H9 (cell line): Measurements from ENCODE around the gene MAPK12. TPM values are rescaled to one million over a fixed set of nuclear protein-coding genes. Genes with fewer than 3 reads are reported as not detected.
A peak's percentile ranks its signal among the peaks of the same experiment; 100 is the strongest.

Experiments
- DNase-seq: peaks from one replicate; pipeline ENCODE4 v3.0.0-alpha.2; 2017
- H2AFZ ChIP-seq: one replicate; pipeline ENCODE4 v1.6.1; 2013; ENCODE audit warnings: mild to moderate bottlenecking, low read length, control low read depth, moderate library complexity
- H2AK5ac ChIP-seq: 2 replicates; pipeline ENCODE4 v1.6.1; 2013; ENCODE audit warnings: low read length, control low read depth, mixed read lengths; ENCODE audit not compliant: insufficient read length
- H2BK120ac ChIP-seq: one replicate; pipeline ENCODE4 v1.6.1; 2013; ENCODE audit warnings: low read depth, mild to moderate bottlenecking, low read length, control low read depth, inconsistent platforms; ENCODE audit not compliant: poor library complexity, severe bottlenecking
- H2BK12ac ChIP-seq: 2 replicates; pipeline ENCODE4 v1.6.1; 2013; ENCODE audit warnings: low read length, control low read depth, mixed read lengths, low read depth; ENCODE audit not compliant: insufficient read length
- H2BK15ac ChIP-seq: 2 replicates; pipeline ENCODE4 v1.6.1; 2013; ENCODE audit warnings: low read depth, low read length, control low read depth
- H2BK20ac ChIP-seq: one replicate; pipeline ENCODE4 v1.6.1; 2013; ENCODE audit warnings: low read depth, mild to moderate bottlenecking, low read length, control low read depth, inconsistent platforms; ENCODE audit not compliant: poor library complexity, severe bottlenecking
- H2BK5ac ChIP-seq: 2 replicates; pipeline ENCODE4 v1.6.1; 2013; ENCODE audit warnings: low read length, control low read depth, mixed read lengths; ENCODE audit not compliant: insufficient read length
- H3K14ac ChIP-seq: 2 replicates; pipeline ENCODE4 v1.6.1; 2013; ENCODE audit warnings: low read length, control low read depth; ENCODE audit not compliant: insufficient read depth
- H3K18ac ChIP-seq: 2 replicates; pipeline ENCODE4 v1.6.1; 2013; ENCODE audit warnings: low read depth, mild to moderate bottlenecking, mixed read lengths, low read length, control low read depth; ENCODE audit not compliant: insufficient read length
- H3K23ac ChIP-seq: 2 replicates; pipeline ENCODE4 v1.6.1; 2013; ENCODE audit warnings: low read length, control low read depth, mixed read lengths, low read depth; ENCODE audit not compliant: insufficient read length
- H3K23me2 ChIP-seq: 2 replicates; pipeline ENCODE4 v1.6.1; 2013; ENCODE audit warnings: low read depth, mild to moderate bottlenecking, mixed read lengths, low read length, control low read depth; ENCODE audit not compliant: insufficient read length, poor library complexity, severe bottlenecking
- H3K27ac ChIP-seq: 2 replicates; pipeline ENCODE4 v1.5.1; 2013; ENCODE audit warnings: low read length, control low read depth, mixed read lengths, low read depth; ENCODE audit not compliant: insufficient read length
- H3K27me3 ChIP-seq: 2 replicates; pipeline ENCODE4 v1.6.1; 2013; ENCODE audit warnings: low read length, control low read depth, inconsistent platforms; ENCODE audit not compliant: insufficient read depth
- H3K4ac ChIP-seq: 2 replicates; pipeline ENCODE4 v1.6.1; 2013; ENCODE audit warnings: low read depth, mild to moderate bottlenecking, control low read depth, inconsistent platforms, low read length, moderate library complexity
- H3K4me1 ChIP-seq: 2 replicates; pipeline ENCODE4 v1.6.1; 2013; ENCODE audit warnings: low read length, control low read depth, inconsistent platforms; ENCODE audit not compliant: insufficient read depth
- H3K4me2 ChIP-seq: 2 replicates; pipeline ENCODE4 v1.6.1; 2013; ENCODE audit warnings: low read length, control low read depth, mixed read lengths; ENCODE audit not compliant: insufficient read length, insufficient read depth
- H3K56ac ChIP-seq: 2 replicates; pipeline ENCODE4 v1.6.1; 2013; ENCODE audit warnings: low read depth, mild to moderate bottlenecking, mixed read lengths, low read length, control low read depth; ENCODE audit not compliant: insufficient read length
- H3K79me1 ChIP-seq: 2 replicates; pipeline ENCODE4 v1.6.1; 2013; ENCODE audit warnings: low read depth, mild to moderate bottlenecking, moderate library complexity, low read length, control low read depth, inconsistent platforms; ENCODE audit not compliant: insufficient read depth, poor library complexity, severe bottlenecking
- H3K79me2 ChIP-seq: 2 replicates; pipeline ENCODE4 v1.6.1; 2013; ENCODE audit warnings: low read length, control low read depth, inconsistent platforms; ENCODE audit not compliant: insufficient read depth
- H3K9ac ChIP-seq: 2 replicates; pipeline ENCODE4 v1.6.1; 2013; ENCODE audit warnings: low read length, control low read depth, mixed read lengths; ENCODE audit not compliant: insufficient read length; ENCODE audit errors: extremely low read depth
- H3K9me3 ChIP-seq: one replicate; pipeline ENCODE4 v1.6.1; 2013; ENCODE audit warnings: low read depth, low read length, inconsistent platforms; ENCODE audit not compliant: control insufficient read depth
- H3T11ph ChIP-seq: one replicate; pipeline ENCODE4 v1.6.1; 2013; ENCODE audit warnings: mild to moderate bottlenecking, low read length, control low read depth, inconsistent platforms
- H4K20me1 ChIP-seq: one replicate; pipeline ENCODE4 v1.6.1; 2013; ENCODE audit not compliant: control insufficient read depth, insufficient read length, insufficient read depth
- H4K5ac ChIP-seq: 2 replicates; pipeline ENCODE4 v1.6.1; 2013; ENCODE audit warnings: low read depth, mild to moderate bottlenecking, mixed read lengths, low read length, control low read depth; ENCODE audit not compliant: insufficient read length
- H4K8ac ChIP-seq: replicated peaks from 2 replicates; pipeline ENCODE4 v1.6.1; 2013; ENCODE audit warnings: low read length, control low read depth, mixed read lengths, low read depth; ENCODE audit not compliant: insufficient read length
- H4K91ac ChIP-seq: 2 replicates; pipeline ENCODE4 v1.6.1; 2013; ENCODE audit warnings: low read depth, mild to moderate bottlenecking, moderate library complexity, mixed read lengths, low read length, control low read depth; ENCODE audit not compliant: insufficient read length
- H3K27ac Mint-ChIP-seq, 3 experiments: 2 replicates in 2 of 3; 3 replicates in 1 of 3; pipeline ENCODE4 v1.8.0; 2020 to 2021; ENCODE audit warnings: mixed read lengths in 3 of 3, mild to moderate bottlenecking in 1 of 3, moderate library complexity in 1 of 3
- H3K27me3 Mint-ChIP-seq: 2 replicates; pipeline ENCODE4 v1.8.0; 2021; ENCODE audit warnings: low read depth, mild to moderate bottlenecking, moderate library complexity, mixed read lengths
- H3K36me3 Mint-ChIP-seq, 3 experiments: 2 replicates in 2 of 3; 3 replicates in 1 of 3; pipeline ENCODE4 v1.8.0; 2020 to 2021; ENCODE audit warnings: low read depth in 3 of 3, mixed read lengths in 3 of 3; ENCODE audit not compliant: insufficient read depth in 1 of 3
- H3K4me1 Mint-ChIP-seq, 2 experiments: 2 replicates each; pipeline ENCODE4 v1.8.0; 2020; ENCODE audit warnings: mixed read lengths in 2 of 2
- H3K4me3 Mint-ChIP-seq, 2 experiments: 2 replicates in 1 of 2; 3 replicates in 1 of 2; pipeline ENCODE4 v1.8.0; 2020 to 2021; ENCODE audit warnings: mild to moderate bottlenecking in 2 of 2, mixed read lengths in 2 of 2, moderate library complexity in 1 of 2
- H3K9me3 Mint-ChIP-seq, 2 experiments: 2 replicates in 1 of 2; 3 replicates in 1 of 2; pipeline ENCODE4 v1.8.0; 2020; ENCODE audit warnings: mild to moderate bottlenecking in 2 of 2, mixed read lengths in 2 of 2, moderate library complexity in 1 of 2
- WGBS: extraction: QIAGEN DNeasy Blood & Tissue Kit; methylation state at CpG from one replicate; pipeline ENCODE4 v1.1.7; 2013; ENCODE audit warnings: missing lambda C conversion rate, low lambda C conversion rate, mixed read lengths; ENCODE audit not compliant: insufficient read length; ENCODE audit errors: extremely low coverage; 5-methylcytosine and 5-hydroxymethylcytosine counted together
- total RNA-seq: library from RNA; stranded (reverse); gene quantifications from 2 replicates; pipeline ENCODE4 v1.2.1, GENCODE V29; 2021
- TF ChIP-seq, protein P1 (sequence below): fragments of 200-600 bp; sonication (generic); conservative IDR thresholded peaks from 3 replicates; pipeline ENCODE4 v1.8.0; 2021; ENCODE audit warnings: antibody characterized with exemption, mild to moderate bottlenecking

MAPK12 gene
- total RNA-seq, 1 experiment from 2014 or later = 31.3 TPM

DNA sequence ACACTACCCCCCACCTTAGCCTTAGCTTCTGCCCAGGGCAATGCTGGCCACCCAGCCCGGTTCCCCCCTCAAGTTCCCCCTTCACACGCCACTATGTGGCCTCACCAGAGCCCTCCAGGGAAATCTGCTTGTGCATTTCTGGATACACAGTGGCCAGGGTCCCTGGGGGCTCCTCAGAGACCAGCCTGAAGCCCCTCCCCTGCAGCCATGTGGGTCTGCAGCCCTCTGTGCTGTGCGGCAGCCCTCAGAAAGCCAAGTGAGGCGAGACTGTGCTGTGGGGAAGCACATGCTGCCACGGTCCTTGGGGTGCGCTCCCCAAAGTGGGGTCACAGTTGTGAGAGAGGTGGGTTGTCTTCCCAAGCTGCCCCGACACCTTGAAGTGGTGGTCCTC, 48.1 kb upstream of the MAPK12 start:
- H4K91ac ChIP-seq = no peak overlapping the region
- no peak overlapping the region for H2BK15ac ChIP-seq
- no peaks in the 10 kb centered on the region; the same call in 1 of the 2 replicates for H3K4me1 ChIP-seq
- H2AK5ac ChIP-seq = no peak overlapping the region
- Mint-ChIP-seq H3K9me3 (no peaks in the 10 kb centered on the region), H3K4me3 (no peak overlapping the region), H3K36me3 (no peaks in the 10 kb centered on the region; a peak in 1 of 7 replicates), H3K27me3 (peaks cover 4% of the 10 kb centered on the region), H3K4me1 (peaks cover 18 to 24% of the 10 kb centered on the region in 2 experiments), H3K27ac (peak overlapping the region in 1 of 3 experiments; percentile 47; a peak in 1 of 7 replicates)
- H3K79me2 ChIP-seq = no peaks in the 10 kb centered on the region
- no peak overlapping the region for H2BK5ac ChIP-seq
- H3K14ac ChIP-seq = no peak overlapping the region
- H4K5ac ChIP-seq = no peak overlapping the region
- H2BK12ac ChIP-seq = no peak overlapping the region
- H4K8ac ChIP-seq = no peak overlapping the region
- H2BK20ac ChIP-seq = no peak overlapping the region
- H2BK120ac ChIP-seq = no peak overlapping the region
- no peak overlapping the region for H3K56ac ChIP-seq
- H3K27me3 ChIP-seq = no peaks in the 10 kb centered on the region
- no peak for DNase-seq
- no peak overlapping the region for H3K27ac ChIP-seq
- no peak overlapping the region for H3K18ac ChIP-seq
- no peak overlapping the region for H3K4ac ChIP-seq
- H2AFZ ChIP-seq = no peak overlapping the region
- H3K79me1 ChIP-seq = no peaks in the 10 kb centered on the region
- peaks cover 5% of the 10 kb centered on the region for H3K23me2 ChIP-seq
- no peak overlapping the region for H3K4me2 ChIP-seq
- no CpG with 5 or more reads among the region's 7 CpGs for WGBS
- no peaks in the 10 kb centered on the region for H3K9me3 ChIP-seq
- H3K9ac ChIP-seq = no peak overlapping the region
- no peak overlapping the region for H3T11ph ChIP-seq
- TF ChIP-seq, protein P1, sequence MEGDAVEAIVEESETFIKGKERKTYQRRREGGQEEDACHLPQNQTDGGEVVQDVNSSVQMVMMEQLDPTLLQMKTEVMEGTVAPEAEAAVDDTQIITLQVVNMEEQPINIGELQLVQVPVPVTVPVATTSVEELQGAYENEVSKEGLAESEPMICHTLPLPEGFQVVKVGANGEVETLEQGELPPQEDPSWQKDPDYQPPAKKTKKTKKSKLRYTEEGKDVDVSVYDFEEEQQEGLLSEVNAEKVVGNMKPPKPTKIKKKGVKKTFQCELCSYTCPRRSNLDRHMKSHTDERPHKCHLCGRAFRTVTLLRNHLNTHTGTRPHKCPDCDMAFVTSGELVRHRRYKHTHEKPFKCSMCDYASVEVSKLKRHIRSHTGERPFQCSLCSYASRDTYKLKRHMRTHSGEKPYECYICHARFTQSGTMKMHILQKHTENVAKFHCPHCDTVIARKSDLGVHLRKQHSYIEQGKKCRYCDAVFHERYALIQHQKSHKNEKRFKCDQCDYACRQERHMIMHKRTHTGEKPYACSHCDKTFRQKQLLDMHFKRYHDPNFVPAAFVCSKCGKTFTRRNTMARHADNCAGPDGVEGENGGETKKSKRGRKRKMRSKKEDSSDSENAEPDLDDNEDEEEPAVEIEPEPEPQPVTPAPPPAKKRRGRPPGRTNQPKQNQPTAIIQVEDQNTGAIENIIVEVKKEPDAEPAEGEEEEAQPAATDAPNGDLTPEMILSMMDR = no peak
- H3K23ac ChIP-seq = no peak overlapping the region
- H4K20me1 ChIP-seq = no peaks in the 10 kb centered on the region
